ENCODE measurements around the gene CALD1.

CALD1 gene

GRCh38 chr7:134784251-134785049 lies 5.0 kb downstream of the CALD1 start:
- no peak for DNase-seq (ENCODE audit: extremely low read depth, low read depth)
- H3K4me3 ChIP-seq (replicated peaks; ENCODE audit: low read depth, low read length): no peak overlapping the region
- TF ChIP-seq CTCF (IDR thresholded peaks at IDR 0.05; ENCODE audit: low read depth, low read length, missing control alignments): no peak

DNA sequence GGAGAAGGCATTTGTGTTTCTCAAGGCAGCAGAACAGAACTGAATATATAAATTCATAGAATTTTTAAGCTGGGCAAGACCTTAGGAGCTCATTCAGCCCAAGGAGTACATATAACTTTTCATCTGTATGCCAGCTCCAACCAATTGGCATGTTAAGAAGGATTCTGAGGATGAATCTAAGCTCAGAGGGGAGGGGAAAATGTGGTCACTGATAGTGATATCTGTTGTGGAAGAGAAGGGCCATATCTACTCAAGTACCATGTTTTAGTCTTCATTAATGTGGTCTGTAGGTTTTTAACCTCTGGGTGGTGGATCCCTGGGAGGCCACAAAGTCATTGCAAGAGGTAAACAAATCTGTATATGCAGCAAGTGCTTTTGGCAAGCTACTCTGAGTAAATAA lies 6.4 kb downstream of the CALD1 start:
- no peak for TF ChIP-seq CTCF (IDR thresholded peaks at IDR 0.05; ENCODE audit: low read depth, low read length, missing control alignments)
- no peak for DNase-seq (ENCODE audit: extremely low read depth, low read depth)
- H3K4me3 ChIP-seq (replicated peaks; ENCODE audit: low read depth, low read length): no peak overlapping the region

DNA sequence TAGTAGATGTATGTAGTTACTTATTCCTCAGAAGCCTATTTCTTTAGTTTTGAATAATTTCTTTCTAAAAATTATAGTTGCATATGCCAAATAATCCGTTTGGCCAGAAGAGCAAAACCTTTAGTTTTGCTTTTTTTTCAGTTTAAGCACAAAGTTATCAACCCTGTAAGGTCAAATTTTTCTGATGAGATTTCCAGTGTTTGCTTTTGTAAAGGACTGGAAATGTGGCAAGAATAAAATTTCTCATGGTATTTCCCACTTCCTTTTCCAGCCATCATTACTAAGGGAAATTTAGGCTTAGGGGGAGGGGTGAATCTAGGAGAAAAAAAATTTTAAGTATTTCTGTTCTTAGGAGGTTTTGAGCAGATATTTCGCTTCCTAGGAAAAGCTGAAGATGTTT lies 7.6 kb downstream of the CALD1 start:
- no peak for TF ChIP-seq CTCF (IDR thresholded peaks at IDR 0.05; ENCODE audit: low read depth, low read length, missing control alignments)
- H3K4me3 ChIP-seq (replicated peaks; ENCODE audit: low read depth, low read length): no peak overlapping the region
- DNase-seq (ENCODE audit: extremely low read depth, low read depth): no peak

- no peak for TF ChIP-seq CTCF (IDR thresholded peaks at IDR 0.05; ENCODE audit: low read depth, low read length, missing control alignments)
- no peak for DNase-seq (ENCODE audit: extremely low read depth, low read depth)
- H3K4me3 ChIP-seq (replicated peaks; ENCODE audit: low read depth, low read length): no peak overlapping the region
These were observed 8.3 kb downstream of the CALD1 start for GRCh38 chr7:134787720-134788119.

DNA sequence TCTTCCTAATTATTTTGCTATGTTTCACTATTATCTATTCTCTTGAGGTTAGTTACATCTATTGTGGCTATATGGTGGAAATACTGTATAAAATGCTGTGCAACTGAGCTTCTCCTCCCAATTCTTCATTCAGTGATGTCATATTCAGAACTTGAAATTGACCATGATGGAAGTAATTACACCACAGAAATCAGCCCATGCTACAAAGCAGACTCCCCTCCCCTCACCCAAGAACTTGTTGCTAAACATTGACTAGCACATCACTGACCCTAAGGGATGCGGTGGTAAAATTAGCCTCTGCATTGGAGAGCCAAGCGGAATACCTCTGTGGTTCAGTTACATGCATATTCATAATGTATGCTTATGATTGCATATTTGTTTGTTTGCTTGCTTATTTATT lies 8.8 kb downstream of the CALD1 start:
- no peak for DNase-seq (ENCODE audit: extremely low read depth, low read depth)
- no peak overlapping the region for H3K4me3 ChIP-seq (replicated peaks; ENCODE audit: low read depth, low read length)
- no peak for TF ChIP-seq CTCF (IDR thresholded peaks at IDR 0.05; ENCODE audit: low read depth, low read length, missing control alignments)

DNA sequence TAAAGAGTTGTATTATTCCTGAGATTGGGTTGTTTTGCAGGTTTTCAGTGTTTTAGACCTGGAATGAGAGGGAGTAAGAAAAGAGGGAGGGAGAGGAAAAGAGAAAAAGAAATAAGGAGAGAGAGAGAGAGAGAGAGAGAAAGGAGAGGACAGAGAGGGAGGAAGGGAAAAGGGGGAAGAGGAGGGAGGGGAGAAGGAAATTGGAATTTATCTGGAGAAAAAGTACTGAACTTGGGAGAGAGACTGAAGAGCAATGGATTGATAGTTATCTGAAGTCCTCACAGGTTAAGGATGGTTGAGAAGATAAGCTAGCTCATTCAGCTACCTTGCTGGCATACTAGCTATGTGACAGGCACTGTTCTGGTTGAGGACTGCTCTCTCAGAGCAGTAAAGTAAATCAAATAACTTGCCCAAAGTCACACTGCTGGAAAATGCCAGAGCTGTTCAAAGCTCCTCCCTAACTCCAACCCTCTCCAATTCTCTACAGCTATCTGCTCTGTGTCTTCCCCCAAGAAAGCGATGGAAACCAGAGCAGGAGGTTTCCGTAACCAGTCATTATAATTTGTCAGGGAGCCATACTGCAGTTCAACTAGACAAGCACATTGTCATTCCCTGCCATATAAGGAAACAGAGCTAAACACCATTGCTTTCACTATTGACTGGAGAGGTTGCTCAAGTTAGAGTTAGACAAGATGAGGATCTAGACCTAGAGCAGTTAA lies 10.7 kb downstream of the CALD1 start:
- H3K4me3 ChIP-seq (replicated peaks; ENCODE audit: low read depth, low read length): no peak overlapping the region
- no peak for DNase-seq (ENCODE audit: extremely low read depth, low read depth)
- no peak for TF ChIP-seq CTCF (IDR thresholded peaks at IDR 0.05; ENCODE audit: low read depth, low read length, missing control alignments)

Data from HFF-Myc (cell line).